ENCODE results near the gene SLC34A3. TPM values are rescaled to one million over a fixed set of nuclear protein-coding genes. Genes with fewer than 3 reads are reported as not detected.

The SLC34A3 gene
- total and polyA plus RNA-seq, 12 donors, result not detected

DNA sequence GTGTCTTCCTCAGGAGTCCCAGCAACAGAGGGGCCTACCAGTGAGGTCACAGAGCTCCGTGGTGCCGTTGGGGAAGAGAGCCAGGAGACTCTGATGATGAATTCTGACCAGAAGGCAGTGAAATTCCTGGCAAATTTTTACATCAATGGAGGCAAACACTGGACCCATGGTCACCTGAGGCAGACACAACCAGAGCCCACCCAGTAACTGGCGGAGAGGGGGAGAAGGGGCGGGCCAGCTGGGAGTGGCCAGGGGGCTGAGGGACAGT is 20.4 kb downstream of the SLC34A3 start, which contains the start of gene STPG3:
STPG3 (plus strand) TSS at position 93 of the 268 bp plus-strand sequence; CDS start at position 94, 1 bp downstream.
- no peak for TF ChIP-seq CTCF (IDR thresholded peaks at IDR 0.05)

DNA sequence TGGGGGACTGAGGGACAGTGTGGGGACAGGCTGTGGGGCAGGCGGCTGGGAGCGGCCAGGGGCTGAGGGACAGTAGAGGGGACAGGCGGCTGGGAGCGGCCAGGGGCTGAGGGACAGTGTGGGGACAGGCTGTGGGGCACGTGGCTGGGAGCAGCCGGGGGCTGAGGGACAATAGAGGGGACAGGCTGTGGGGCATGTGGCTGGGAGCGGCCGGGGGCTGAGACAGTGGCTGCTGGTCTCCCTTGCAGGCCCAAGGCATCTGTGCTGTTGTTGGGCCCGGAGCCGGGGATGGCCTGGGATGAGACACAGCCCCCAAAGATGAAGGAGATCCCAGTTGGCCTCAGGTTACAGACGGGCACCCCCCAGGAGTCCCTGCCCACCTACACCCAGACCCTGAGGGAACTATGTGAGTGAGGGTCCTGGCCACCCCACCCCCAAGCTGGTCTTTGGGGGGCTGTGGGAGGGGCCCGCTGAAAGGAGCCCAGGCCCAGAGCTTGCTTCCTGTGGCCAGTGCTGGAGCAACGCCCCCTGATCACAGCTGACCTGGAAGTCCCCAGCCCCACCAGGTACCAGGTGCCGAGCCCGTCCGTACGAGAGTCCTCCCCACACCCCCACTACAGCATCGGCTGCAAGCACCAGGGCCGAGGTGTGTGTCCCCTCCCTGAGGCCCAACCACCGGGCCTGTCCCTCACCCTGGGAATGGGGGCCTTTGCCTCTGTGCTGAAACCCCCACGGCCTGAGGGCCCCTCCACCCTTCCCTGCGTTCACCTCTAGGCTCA is 21.0 kb downstream of the SLC34A3 start:
- H3K9me3 ChIP-seq, result no peaks in the 10 kb centered on the region
- ATAC-seq, result no peak
- no peak for DNase-seq
- H3K4me3 ChIP-seq, result no peak overlapping the region
- 88 to 90% methylated on average over 20 to 22 of the region's 22 CpGs for WGBS, 2 donors
- no peaks in the 10 kb centered on the region for H3K27me3 ChIP-seq
- intact Hi-C loops (cut with DNase I), result no loop called here
- H3K36me3 ChIP-seq, result peaks cover 0 to 7% (median 3%) of the 10 kb centered on the region in 9 donors
- no peak overlapping the region for H3K27ac ChIP-seq
- no peak for TF ChIP-seq CTCF (IDR thresholded peaks at IDR 0.05)
- peaks cover 13 to 47% (median 32%) of the 10 kb centered on the region in 9 donors for H3K4me1 ChIP-seq

More for the DNA sequence above, 20.4 kb downstream of the SLC34A3 start, which contains the start of gene STPG3:
- Histone ChIP-seq H3K9me3 (no peaks in the 10 kb centered on the region), H3K4me3 (no peak within 1 kb of the TSS), H3K27ac (peak within 1 kb of the TSS in 5 of 10 donors; percentile 43 to 58 (median 51)), H3K36me3 (peaks cover 0 to 2% (median 0%) of the 10 kb centered on the region in 9 donors), H3K4me1 (peaks cover 7 to 41% (median 27%) of the 10 kb centered on the region in 9 donors), H3K27me3 (no peaks in the 10 kb centered on the region)
- 62 to 65% methylated on average over 4 of the region's 4 CpGs for WGBS, 2 donors
- DNase-seq, result no peak
- no peak for ATAC-seq
- intact Hi-C loops (cut with DNase I), result no loop called here

DNA sequence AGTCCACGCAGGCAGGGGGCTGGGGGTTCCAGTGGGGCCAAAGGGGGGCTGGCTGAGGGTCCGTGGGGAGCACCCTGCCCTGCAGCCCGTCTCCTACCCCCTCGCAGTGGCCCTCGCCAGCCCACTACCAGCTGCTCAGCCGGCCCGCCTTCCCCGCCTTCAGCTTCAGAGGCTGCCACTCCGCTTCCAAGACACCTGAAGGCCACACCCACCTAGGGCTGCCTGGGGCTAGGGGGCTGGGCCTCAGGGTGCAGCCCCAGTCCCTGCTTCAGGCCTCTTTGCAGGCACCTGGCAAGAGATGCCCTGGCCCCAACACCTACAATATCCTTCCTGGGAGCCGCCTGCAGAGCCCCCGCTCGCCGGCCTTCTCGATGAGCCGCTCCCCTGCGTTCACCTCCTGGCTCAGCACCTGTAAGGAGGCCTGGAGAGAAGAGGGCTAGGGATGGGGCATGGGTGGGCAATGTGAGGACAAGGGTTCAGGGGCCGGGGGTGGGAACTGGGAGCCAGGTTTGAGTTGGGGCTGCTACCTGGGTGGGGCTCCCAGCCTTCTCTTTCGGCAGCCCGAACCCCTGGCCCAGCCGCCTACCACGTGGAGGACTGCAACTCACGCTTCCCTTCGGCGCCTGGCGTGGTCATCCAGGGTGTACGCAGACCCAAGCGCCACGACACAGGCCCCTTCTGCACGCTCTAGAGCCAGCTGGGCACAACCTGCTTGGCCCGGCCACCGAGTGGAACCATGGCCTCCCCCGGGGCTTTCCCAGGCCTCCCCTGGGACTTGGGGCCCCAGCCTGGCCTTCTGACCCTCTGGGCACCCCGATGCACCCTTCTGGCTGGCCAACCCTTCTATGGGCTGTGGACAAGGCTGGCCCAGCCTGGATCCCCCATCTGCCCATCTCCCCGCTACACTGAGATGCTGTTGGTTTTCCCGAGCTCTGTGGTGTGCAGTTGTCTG is 22.1 kb downstream of the SLC34A3 start:
- TF ChIP-seq CTCF (IDR thresholded peaks at IDR 0.05), result no peak
- no peaks in the 10 kb centered on the region for H3K9me3 ChIP-seq
- no peak overlapping the region for H3K27ac ChIP-seq
- 90 to 94% methylated on average over 33 to 35 of the region's 35 CpGs for WGBS, 2 donors
- peaks cover 0 to 19% (median 5%) of the 10 kb centered on the region in 9 donors for H3K36me3 ChIP-seq
- H3K27me3 ChIP-seq, result no peaks in the 10 kb centered on the region
- no peak overlapping the region for H3K4me3 ChIP-seq
- ATAC-seq (no peak), DNase-seq (no peak)
- H3K4me1 ChIP-seq, result peaks cover 15 to 46% (median 35%) of the 10 kb centered on the region in 9 donors
- intact Hi-C loops (cut with DNase I), result loop anchor here in 1 of 10 donors (1.0 kb wide), 1 partner anchor 11 kb away; no protein-coding TSS in a partner anchor

Data from heart right ventricle (tissue), 16 donors.